Mesangial cell (primary cell): ENCODE data around the gene SERTAD1. TPM values are rescaled to one million over a fixed set of nuclear protein-coding genes. Genes with fewer than 3 reads are reported as not detected.

ENCODE experiments used
- total RNA-seq: library from RNA; depleted of rRNA; stranded (reverse); fragments of >200 nt; gene quantifications from 2 replicates; pipeline ENCODE4 v1.2.3, GENCODE V29; 2015

The SERTAD1 gene, protein sequence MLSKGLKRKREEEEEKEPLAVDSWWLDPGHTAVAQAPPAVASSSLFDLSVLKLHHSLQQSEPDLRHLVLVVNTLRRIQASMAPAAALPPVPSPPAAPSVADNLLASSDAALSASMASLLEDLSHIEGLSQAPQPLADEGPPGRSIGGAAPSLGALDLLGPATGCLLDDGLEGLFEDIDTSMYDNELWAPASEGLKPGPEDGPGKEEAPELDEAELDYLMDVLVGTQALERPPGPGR
- 8.0 and 12.5 TPM in 2 replicates for total RNA-seq

GRCh38 chr19:40425450-40426287, at the start of gene SERTAD1:
Gene SERTAD1, minus strand, starts transcription at chr19:40425992. Its CDS starts 2,446 bp downstream, at chr19:40423546.

GRCh38 chr19:40466985-40467734, 41.4 kb upstream of the SERTAD1 start, which contains the start of gene SPTBN4:
Gene SPTBN4, plus strand, starts transcription at chr19:40467001. Its CDS starts 5,621 bp downstream, at chr19:40472622.

GRCh38 chr19:40465557-40466218, 39.9 kb upstream of the SERTAD1 start, which contains the start of gene BLVRB:
Gene BLVRB, minus strand, starts transcription at chr19:40465745. Its CDS starts 57 bp downstream, at chr19:40465688.

DNA sequence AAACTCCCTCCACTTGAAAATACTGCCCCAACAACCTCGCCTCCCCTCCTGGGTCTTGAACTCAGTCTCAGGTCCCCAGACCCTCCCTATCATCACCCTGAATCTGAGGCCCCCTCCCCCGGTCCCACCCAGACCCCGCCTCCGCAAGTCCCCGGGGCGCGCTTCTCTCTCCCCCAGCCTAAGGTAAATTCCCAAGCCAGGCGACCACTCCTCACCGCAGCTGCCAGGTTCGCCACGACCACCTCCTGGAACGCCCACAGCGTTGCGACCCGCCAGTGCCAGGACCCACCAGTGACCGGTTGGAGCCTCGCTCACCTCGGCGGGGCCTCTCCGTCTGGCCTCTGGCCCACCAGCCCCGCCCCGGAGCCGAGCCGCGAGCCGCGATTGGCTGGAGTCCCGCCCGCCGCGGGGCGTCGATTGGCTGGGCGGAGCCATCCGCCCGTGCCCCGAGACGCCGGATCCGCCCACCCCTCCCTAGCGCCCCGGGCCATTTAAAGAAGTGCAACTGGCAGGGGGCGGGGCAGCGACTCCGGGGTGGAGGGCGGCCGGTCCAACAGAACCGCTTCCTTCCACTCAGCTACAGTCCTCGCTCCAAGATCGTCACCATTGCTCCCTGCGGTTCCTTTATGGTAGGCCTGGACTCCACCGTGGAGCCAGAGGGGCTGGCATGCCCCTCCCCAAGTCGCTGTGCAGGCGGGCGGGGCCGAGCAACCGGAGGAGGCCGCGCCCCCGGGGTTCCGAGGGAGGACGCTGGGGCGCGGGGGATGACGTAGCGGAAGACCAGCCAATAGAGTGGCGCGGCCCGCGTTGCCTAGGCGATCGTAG, 18.4 kb upstream of the SERTAD1 start, which contains the start of gene SERTAD3:
Gene SERTAD3 (minus strand): TSS at position 336 of the 825 bp plus-strand sequence. CDS start 2,255 bp downstream, outside the sequence.

GRCh38 chr19:40413291-40413845, 12.4 kb downstream of the SERTAD1 start, which contains the start of gene PRX:
Gene PRX, minus strand, starts transcription at chr19:40413378. Its CDS starts 5,446 bp downstream, at chr19:40407932.

GRCh38 chr19:40390084-40390742, 35.6 kb downstream of the SERTAD1 start, which contains the start of gene HIPK4:
Gene HIPK4, minus strand, starts transcription at chr19:40390181. Its CDS starts 279 bp downstream, at chr19:40389902.

Other genes with a start within 250 kb of the SERTAD1 start
- 9.6 and 12.5 TPM in 2 replicates for gene MAP3K10, start 234.6 kb downstream of the SERTAD1 start, total RNA-seq
- gene TTC9B, start 207.6 kb downstream of the SERTAD1 start, total RNA-seq, result not detected in 2 replicates
- gene CCNP, start 199.3 kb downstream of the SERTAD1 start, total RNA-seq, result not detected in 2 replicates
- gene AKT2, start 140.6 kb downstream of the SERTAD1 start, total RNA-seq, result 75.6 and 91.8 TPM in 2 replicates
- 11.2 and 19.2 TPM in 2 replicates for gene C19orf47, start 77.6 kb downstream of the SERTAD1 start, total RNA-seq
- 235 and 546 TPM in 2 replicates for gene PLD3, start 77.3 kb downstream of the SERTAD1 start, total RNA-seq
- gene HIPK4, start 35.8 kb downstream of the SERTAD1 start, total RNA-seq, result 0.25 TPM in 1 of 2 replicates, not detected in the other
- gene PRX, start 12.6 kb downstream of the SERTAD1 start, total RNA-seq, result 1.1 and 3.4 TPM in 2 replicates
- gene SERTAD3, start 18.3 kb upstream of the SERTAD1 start, total RNA-seq, result 17.9 and 22.8 TPM in 2 replicates
- gene BLVRB, start 39.8 kb upstream of the SERTAD1 start, total RNA-seq, result 37.2 and 98.8 TPM in 2 replicates
- gene SPTBN4, start 41.0 kb upstream of the SERTAD1 start, total RNA-seq, result 0.38 and 0.49 TPM in 2 replicates
- 139 and 152 TPM in 2 replicates for gene SHKBP1, start 150.9 kb upstream of the SERTAD1 start, total RNA-seq
- gene LTBP4, start 175.4 kb upstream of the SERTAD1 start, total RNA-seq, result 77.6 and 170 TPM in 2 replicates